ENCODE measurements around the gene AGMAT.
"Not testable (repeated sequence)": the region's sequence is repeated elsewhere in the genome, so short reads cannot be mapped to it uniquely, and the experiment has no call there.

The AGMAT gene

DNA sequence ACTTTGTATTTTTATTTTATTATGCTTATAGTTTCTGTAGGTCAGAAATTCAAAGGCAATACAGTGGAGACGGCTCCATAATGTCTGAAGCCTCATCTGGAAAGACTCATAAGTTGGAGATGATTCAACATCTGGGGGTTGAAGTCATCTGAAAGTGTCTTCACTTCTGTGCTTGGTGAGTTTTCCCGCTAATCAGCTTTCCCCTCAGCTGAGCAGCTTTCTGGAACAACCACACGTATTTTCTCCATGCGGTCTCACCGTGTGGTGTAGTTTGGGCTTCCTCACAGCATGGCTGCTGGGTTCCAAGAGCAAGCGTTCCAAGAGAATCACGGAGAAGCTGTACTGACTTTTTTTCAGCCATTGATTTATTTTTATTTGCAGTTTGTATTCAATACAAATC is 24.8 kb upstream of the AGMAT start:
- DNase-seq = no peak

DNA sequence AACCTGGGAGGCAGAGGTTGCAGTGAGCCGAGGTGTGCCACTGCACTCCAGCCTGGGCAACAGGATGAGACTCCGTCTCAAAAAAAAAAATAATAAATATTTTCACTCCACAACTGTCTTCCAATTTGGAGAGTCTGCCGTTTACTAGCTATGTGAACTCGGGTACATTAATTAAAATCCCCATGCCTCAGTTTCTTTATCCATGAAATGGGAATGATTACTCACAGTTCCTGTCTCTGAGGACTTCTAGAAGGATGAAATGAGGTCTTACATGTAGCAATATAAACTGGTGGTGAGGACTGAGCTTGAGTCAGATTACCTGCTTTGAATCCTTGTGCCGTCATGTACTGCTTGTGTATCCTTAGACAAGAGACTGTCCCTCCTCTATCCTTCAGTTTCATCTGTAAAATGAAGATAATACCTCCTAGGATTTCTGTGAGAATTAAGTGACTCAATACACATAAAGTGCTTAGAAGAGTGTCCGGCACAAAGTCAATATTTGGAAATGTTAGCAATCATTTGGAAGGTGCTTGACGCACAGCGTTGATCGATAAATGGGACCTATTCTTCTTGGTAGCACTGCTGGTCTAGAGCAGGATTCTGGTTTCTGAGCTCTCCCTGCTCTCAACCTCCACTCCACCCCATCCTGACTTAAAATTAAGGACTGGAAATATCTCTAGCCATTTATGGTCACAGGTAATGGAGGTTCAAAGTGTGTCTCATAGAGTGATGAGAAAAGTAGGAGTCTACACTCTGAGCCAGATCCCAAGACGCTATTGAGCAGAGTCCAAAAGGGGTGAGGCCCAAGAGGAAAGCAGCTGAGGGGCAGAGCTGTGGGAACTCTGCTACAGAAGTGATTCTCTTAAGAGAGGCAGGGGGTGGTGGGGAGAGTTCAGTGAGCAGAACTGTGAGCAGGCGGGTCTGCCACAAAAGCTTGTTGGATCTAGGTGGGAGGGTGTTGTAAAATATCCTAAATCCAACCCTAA is 20.8 kb upstream of the AGMAT start:
- DNase-seq = peak; percentile 33

DNA sequence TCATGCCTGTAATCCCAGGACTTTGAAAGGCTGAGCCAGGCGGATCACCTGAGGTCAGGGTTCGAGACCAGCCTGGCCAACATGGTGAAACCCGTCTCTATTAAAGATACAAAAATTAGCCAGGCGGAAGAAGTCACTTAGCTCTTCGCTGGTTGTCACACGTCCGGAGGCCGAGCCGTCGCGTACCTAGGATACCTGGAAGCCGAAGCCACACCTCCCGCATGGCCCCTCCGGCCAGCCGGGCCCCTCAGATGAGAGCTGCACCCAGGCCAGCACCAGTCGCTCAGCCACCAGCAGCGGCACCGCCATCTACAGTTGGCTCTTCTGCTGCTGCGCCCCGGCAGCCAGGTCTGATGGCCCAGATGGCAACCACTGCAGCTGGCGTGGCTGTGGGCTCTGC is 19.5 kb upstream of the AGMAT start:
- not testable (repeated sequence) for DNase-seq

DNA sequence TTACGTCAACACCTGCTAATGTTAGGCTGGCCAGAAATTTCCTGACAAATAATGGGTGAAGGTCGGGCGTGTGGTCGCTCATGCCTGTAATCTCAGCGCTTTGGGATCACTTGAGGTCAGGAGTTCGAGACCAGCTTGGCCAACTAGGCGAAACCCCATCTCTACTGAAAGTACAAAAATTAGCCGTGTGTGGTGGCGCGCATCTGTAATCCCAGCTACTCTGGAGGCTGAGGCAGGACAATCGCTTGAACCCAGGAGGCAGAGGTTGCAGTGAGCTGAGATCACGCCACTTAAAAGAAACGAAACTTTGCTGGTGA is 19.1 kb upstream of the AGMAT start:
- DNase-seq = not testable (repeated sequence)

DNA sequence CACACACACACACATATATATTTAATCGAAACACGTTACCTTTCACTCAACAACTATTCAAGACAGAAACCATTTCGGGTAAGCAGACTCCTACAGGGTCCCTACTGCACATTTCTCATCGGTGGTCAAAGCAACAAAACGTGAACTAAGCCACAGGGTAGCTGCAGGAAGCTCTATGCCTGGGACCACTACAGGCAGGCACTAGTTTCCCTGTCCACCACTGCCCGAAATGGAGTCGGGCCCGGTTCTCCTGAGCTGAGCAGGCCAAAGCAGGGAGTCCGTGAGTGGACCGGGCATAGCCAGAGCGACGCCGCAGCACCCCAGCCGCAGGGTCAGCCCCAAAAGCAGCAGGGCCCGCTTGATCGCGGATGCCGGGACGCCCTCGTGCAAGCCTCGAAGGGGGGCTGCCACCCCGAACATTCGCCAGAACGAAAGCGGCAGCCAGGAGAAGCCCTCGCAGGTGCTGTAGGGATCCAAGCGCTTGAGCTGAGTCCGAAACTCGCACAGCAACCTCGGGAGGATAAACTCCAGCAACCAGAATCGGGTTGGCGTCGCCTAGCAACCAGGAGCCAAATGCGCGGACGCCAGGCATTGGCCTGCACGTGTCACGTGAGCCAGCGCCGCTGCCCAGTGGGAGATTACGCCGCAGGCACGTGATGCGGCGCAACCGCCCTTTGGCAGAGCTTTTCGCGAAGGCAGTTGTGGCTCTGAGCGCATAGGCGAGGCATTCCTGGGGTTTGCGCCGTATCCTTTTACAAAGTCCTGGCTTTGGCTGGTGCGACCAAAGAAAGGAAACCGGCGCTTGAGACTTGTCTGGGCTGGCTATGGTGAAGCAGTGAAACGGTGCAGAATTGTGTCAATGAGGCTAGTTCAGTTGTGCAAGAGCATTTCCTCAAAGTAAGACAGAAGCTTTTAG is 18.5 kb upstream of the AGMAT start:
- DNase-seq = peak; percentile 100

DNA sequence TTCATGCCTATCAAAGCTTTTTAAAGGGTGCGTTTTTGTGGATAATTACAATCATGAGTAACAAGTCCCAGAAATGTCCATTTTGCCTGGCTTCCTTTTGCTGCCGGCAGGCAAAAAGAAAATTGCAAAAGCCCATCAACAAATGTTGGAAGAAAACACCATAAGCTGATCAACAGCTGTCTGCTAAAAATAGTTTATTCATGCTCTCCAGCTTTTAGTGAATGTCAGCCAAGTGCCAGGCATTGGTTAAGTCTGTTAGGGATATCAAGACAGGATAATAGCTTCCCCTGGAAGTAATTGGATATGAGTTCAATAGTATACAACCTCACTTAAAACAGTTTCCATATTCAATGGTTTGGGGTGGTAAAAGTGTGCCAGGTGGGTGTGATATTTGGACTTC is 13.6 kb upstream of the AGMAT start:
- DNase-seq = no peak

DNA sequence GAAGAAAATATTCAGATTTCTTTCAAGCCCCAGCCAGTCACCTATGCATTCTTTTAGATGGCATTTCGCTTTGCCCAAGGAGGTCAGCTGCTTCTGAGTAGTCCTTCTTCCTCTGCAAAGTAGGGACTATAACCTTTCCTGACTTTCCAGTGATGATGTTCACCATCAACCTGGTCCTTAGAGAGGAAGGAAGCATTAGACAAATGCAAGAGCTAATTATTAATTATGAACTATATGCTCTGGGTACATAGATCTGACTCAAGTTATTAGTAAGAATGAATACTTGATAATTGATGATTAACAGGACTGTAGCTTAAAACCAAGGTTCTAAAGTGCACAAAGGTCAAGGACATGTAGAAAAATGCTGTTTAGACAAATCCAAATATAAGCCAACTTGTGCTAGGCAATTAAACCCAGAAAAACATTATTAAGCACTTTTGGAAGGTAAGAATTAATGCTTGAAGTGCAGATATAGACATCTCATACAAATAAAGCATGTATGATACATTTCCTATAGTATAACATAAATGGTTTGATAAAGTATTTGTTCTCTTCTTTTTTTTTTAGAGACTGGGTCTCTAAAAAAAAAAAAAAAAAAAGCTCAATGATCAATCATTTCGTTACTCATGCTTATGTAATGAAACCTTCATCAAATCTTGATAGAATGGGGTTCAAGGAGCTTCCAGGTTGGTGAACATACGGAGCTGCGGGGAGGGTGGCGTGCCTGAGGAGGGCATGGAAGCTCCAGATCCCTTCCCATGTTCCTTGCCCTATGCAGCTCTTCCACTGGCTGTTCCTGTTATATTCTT is 11.2 kb upstream of the AGMAT start:
- no peak for DNase-seq

DNA sequence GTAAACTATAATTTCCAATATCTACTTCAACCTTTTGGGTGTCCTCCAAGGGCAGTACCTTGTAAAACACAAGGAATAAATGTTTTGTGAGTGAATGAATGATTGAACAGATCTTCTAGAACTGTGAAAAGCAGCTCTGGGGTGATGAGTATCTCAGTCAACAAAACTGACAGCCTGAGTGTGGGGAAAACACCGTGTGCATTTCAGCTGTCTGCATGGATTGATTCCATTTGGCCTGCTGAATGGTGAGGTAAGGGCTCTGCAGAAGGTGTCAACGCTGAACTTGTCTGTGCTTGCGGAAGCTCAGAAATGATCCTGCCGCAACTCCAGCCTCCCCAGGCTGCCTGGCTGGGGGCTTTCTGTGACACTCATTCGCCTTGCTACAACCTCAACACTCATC is 7.4 kb upstream of the AGMAT start:
- DNase-seq = no peak

DNA sequence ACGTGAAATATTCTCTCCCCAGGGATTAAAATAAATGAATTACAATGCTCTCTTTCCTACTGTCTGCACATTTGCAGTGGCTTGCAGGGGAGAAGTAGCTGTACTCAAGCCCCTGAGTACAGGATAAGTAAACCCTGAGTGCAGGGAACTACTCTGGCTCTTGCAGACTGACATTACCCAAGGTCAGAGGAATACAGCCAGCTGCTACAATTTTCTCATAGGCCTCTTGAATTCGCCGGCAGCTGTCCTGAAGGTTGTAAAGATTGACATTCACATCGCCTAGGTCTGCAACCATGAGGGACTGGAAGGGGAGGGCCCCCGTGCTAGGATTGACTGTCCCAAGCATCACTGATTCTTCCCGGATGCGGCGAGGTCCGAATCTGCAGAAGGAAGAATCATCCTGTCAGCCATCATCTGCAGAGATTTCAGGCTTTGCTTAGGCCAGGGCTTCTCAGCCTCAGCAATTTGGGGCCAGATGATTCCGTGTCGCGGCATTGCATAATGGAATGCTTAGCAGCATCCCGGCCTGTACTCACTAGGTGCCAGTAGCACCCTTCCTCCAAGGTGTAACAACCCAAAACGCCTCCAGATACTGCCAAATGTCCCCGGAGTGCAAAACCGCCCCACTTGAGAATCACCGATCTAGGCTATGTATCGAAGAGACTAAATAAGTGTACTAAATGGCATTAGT is 1.7 kb downstream of the AGMAT start:
- no peak for DNase-seq

DNA sequence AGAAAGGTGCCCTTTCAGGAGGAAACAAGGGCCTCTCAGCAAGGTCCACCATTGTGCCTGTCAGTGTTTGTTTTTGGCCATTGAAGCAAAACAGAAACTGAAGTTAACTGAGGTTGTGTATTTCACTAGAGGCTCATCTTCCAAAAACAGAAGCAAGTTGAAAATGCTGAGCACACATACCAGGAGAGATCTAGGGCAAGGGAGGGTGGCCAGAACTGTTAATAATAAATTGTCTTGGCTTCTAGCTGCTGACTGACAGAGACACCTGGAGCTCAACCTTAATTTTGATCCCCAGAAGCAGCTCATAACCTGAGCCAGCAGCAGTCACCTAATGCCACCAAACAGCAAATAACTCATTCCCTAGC is 5.2 kb downstream of the AGMAT start:
- no peak for DNase-seq

DNA sequence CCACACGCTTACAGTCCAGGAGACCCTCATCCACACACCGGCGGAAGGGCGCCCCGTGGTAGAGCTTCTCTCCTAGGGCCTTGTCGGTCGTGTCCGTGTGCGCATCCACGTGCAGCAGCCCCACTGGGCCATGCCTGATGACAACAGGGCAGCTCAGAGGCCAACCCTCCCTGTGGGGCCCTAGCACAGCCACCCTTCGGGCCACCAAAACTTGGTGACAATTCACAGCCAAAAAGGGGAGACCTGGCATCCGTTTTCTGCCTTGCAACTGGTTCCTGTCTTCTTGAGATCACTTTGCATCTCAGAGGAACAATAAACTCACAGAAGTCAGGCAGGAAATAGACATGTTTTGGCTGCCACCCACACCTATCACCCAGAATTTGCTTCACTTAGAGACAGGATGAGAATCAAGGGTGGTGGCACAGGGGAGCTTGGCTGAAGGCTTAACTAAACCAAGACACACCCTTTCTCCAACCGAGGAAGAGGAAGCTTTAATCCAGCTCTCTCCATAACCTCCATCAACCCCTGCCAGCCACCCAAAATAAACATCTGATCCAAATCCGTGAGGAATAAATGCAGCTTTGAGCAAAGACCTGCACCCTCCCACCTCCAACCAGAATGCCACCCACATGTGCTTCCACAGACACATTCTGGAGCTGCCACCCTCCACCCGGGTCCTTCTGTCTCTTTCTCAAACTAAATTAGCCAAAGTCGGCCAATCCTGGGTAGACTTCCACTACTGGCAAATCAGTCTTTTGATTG is 5.7 kb downstream of the AGMAT start:
- no peak for DNase-seq

DNA sequence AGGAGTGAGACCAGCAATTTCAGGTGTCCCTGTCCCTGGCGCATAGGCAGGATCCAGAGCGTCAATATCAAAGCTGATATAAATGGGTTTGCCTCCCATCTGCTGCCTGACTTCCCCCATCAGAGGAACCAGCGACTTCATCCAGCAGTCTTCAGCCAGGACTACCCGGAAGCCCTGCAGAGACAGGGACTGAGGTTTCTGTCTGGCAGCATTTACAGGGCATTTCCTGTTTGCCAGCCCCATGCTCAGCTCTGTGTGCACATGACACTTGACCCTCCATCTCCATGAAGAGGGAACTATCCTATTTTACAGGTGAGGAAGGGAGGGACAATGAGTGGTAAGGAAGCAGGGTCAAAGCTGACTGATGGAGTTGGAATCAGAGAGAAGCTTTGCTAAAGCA is 7.2 kb downstream of the AGMAT start:
- DNase-seq = peak; percentile 74

DNA sequence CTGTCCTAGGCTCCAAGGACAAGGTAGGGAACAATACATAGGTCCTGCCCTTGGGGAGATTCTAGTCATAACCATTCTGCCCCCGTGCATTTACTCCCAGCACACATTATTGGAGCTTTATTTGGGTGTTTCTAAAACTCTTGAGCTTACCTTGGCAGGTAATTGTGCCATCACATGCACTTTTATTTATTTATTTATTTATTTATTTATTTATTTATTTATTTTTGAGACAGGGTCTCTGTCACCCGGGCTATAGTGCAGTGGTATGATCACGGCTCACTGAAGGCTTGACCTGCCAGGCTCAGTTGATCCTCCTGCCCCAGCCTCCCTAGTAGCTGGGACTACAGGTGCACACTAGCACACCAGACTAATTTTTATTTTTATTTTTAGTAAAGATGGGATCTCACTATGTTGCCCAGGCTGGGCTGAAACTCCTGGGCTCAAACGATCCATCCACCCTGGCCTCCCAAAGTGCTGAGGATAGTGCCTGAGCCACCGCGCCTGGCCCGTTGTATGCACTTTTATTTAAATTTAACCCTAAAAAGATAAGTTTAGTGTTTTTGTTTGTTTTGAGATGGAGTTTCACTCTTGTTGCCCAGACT is 9.2 kb downstream of the AGMAT start:
- no peak for DNase-seq

DNA sequence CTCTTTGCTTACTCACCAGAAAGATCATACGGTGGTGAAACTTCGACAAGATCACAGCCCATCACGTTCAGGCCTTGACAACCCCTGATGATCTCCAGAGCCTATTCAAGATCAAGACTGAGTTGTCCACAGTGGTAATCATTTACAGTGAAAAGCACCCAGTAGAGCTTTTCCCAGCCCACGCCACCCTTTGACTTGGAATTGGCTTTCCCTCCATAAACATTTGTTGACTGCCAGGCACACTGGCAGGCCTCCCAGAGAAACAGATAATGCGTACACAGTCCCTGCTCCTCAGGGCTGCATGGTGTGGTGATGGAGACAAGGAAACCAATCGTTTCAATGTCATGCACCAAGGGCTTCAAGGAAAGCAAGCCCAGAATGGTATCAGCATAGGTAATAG is 10.1 kb downstream of the AGMAT start:
- DNase-seq = no peak

DNA sequence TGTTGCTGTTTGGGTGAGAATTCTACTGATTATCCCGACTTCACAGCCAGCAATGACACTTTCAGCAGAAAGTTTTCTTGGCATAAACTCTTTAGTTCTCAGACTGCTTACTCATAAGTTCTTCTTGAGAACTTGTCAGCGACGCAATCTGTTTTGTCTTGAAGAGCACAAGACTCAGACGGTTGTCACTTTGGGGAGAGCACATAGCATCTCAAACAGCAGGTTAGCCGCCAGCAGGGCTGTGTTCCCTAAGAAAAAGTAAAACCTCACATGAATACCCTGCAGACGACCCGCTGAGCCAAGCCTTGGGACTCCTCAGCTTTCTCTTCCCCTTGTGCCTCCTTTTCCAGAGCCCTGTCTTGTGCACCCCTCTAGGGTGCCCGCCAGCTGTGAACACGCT is 11.4 kb downstream of the AGMAT start:
- no peak for DNase-seq

DNA sequence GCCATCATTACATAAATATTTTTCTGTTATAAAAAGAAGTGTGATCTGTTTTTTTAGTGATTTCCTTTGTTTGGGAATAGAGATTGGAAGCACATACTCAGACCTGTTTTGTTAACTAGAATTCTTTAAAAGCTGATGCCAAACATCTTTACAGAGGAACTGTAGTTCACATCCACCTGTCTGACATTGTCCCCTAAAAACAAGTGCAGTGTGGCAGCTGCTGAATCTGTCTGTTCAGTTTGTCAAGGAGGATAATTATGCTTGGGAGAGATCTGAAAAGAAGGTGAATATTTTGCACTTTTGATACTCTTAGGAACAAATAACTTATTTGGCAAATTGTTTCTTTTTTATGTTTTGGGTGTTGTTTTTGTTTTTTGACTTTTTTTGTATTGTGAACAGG is 13.6 kb downstream of the AGMAT start:
- no peak for DNase-seq

DNA sequence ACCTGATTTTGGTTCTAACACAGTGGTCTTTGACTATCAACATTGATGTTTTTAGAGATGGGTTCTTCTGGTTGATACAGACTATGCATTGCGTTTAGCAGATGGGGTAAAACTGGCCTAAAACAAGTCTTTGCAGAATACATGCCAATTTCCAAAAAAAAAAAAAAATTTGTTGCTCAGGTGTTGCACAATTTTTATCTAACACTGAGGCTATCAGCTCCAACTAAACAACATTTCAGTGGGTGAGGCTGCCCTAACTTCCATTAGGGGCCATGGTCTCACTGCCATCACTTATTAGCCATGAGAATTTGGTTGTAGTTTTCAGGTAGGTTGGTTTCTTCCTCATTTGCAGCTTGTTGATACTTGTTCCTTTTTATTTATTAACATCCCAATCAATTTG is 14.0 kb downstream of the AGMAT start:
- DNase-seq = no peak

DNA sequence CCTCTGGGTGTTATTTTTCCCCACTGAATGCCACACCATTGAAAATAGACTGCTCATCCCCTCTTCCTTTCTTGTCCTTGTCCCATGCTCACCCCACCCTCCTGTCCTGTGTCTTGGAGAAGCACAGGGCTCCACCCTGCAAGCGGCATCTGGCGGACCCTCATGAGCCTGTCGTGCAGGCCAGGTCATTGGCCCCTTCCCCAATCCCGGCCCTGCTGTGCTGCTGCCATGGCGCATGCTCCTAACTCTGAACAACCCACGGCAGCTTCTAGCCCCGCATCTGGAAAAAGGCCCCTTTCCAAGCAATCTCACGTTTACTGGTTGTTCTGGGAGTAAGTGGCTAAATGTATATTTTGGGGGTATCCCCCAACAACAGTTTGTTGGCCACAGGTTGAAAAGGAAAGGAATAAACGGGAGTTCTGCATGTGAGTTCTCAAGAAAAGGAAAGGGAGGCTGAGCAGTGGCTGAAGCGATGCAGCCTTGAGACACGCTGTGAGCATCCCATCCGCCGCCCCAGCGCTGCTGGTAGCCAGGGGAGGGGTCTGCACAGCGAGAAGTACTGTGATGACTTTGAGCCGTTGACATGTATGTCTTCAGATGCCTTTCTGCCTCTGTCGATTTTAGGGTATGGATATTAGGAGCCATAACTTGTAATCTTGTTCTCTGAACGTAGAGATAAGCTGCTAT is 16.3 kb downstream of the AGMAT start:
- DNase-seq = no peak

DNA sequence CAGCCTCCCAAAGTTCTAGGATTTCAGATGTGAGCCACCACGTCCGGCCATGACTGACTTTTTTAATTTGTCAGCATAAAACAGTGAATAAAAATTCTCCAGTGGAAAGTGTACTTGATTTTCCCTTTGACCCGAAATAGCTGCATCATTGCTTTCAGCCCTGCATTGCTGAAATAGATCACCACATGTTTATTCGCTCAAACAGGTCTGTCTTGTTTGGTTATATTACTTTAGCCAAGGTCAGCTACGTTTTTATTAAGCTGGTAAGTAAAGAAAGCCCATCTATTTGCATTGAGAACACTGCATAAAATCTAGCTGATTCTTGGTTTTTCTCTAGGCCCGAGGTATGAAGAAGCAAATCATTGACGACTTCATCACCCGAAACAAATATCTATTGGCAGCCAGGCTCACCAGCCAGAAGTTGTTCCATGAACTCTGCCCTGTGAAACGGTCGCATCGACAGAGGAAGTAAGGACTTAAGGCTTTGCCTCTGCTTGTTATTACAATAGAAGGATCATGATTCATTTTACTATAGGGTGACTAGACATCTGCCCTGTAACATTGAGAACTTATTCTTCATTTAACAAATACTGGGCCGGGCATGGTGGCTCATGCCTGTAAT is 25.6 kb downstream of the AGMAT start:
- DNase-seq = no peak

DNA sequence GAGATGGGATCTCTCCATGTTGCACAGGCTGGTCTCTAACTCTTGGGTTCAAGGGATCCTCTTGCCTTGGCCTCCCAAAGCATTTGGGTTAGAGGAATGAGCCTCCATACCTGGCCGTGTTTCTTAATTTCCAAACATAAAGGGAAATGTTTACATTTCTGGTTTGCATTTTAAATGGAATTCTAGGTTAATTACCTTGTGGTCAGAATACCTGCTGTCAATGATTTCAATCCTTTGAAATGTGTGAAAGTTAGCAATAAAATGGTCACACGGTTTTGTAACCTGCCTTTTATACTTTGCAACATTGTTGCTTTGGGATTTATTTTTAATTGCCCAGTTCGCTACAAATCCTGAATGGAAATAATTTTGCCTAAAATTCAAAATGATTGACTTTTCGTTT is 26.3 kb downstream of the AGMAT start:
- no peak for DNase-seq
